NCI-H2196 treated with DMSO at 0.1 percent for 48 hours (cell line): Measurements from ENCODE around the gene RHBDL2.
A peak's percentile ranks its signal among the peaks of the same experiment; 100 is the strongest.
"Not testable (repeated sequence)": the region's sequence is repeated elsewhere in the genome, so short reads cannot be mapped to it uniquely, and the experiment has no call there.

Experiments
- DNase-seq: peaks from one replicate; lab custom pipeline; 2025; ENCODE audit not compliant: unreplicated experiment; lab: John Stamatoyannopoulos, UW

The RHBDL2 gene

DNA sequence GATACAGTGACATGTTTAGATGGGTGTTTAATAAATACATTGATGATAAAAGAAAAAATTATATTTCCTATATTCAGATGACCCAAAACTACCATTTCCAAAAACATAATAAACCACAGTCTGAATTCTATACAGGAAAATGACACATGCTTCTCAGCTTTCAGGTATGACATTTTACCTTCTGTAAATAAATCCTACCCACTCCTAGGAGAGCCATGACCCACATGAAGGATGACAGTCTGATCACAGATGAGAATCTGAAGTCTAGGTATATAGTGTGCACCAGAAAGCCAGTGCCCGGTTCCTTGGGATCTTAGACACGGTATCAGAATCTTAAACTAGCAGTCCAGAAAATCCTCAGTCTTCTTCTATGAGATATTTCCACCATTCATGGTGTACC lies 56.5 kb downstream of the RHBDL2 start:
- no peak for DNase-seq

DNA sequence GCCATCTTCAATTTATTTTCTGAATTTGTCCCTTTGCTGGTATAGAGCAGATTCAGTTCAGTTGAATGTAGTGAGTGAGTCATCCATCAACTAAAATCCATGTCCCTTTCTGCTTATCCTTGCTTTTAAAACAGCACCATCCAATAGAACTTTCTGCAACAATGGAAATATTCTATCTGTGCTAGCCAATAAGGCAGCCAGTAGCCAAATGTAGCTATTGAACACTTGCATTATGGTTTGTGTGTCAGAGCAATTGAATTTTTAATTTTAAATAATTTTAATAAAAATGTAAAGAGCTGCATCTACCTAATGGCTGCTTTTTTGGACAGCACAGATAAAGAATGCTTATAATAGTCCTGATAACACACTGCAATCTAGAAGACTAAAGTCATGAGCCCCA lies 60.1 kb downstream of the RHBDL2 start, which contains the start of gene GJA9:
Gene GJA9, minus strand, starts transcription at position 101 of the 400 bp plus-strand sequence. CDS start 5,489 bp downstream, outside the sequence.
- no peak for DNase-seq

GRCh38 chr1:38875811-38876210 lies 65.8 kb downstream of the RHBDL2 start:
- DNase-seq: no peak

DNA sequence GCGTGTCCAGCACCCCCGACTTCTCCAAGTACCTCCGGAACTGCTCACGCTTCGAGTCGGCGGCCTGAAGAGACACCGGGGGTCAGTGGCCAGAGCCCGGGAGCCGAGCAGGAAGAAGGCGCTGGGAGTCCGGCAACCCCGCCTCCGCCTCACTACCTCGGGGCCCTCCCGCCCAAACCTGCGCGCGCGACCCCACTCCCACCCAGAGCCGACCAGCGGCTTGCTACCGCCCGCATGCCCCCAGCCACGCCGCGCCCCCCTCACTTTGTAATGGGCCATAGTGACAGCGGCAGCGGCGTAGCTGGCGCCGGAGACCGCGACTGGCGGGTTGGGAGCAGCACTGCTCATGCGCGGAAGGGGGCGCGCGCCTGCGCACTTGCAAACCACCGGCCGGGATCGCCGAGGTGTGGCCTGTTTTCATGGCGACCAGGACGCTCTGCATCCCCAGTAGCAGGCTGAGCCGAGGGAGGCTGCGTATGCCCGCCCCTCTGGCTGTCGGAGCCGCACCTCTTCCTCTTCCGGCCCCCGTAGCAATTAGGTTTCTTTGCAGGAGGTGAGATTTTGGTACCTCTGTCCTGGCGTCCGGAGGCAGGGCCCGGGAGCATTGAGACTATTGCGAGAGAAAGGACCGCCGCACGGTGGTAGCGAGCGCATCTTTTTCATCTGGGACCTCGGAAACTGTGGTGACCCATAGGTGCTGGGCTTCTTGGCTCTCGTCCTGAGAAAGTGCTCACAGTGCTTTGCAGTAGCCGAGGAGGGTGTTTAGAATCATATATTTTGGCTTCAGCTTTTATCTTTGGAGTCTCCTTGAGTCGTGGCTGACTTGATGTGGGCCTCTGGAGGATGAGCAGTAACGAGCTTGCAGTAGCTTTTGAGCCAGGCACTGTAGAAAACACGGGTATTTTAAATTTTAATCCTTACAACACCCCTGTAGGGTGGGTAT lies 68.3 kb downstream of the RHBDL2 start, which contains the start of gene MYCBP:
Gene MYCBP, minus strand, starts transcription at position 322 of the 943 bp plus-strand sequence. Its CDS starts 43 bp downstream, at position 279.
- DNase-seq: peak; percentile 93

GRCh38 chr1:38872401-38873026 lies 69.1 kb downstream of the RHBDL2 start:
- no peak for DNase-seq

DNA sequence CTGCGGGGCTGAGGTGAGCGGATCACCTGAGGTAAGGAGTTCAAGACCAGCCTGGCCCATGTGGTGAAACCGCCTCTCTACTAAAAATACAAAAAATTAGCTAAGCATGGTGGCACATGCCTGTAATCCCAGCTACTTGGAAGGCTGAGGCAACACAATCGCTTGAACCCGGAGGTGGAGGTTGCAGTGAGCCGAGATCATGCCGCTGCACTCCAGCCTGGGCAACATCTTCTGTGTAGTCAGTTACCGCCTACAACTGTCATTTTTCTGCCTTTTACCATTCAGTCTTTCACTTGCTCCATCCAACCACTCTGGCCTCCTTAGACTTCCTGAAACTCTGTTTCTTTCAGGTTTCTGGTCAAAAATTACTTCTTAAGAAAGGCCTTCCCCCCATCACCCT lies 70.6 kb downstream of the RHBDL2 start:
- DNase-seq: no peak

DNA sequence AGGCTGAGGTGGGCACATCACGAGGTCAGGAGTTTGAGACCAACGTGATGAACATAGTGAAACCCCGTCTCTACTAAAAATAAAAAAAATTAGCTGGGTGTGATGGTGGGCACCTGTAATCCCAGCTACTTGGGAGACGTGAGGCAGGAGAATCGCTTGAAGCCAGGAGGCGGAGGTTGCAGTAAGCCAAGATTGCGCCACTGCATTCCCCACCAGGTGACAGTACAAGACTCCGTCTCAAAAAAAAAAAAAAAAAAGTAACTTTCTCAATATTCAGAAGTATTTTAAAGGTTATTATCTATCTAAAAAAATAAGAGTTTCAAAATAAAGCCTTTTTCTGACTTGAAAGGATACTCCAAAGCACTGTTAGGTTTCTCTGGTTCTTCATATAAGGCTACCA lies 74.4 kb downstream of the RHBDL2 start:
- no peak for DNase-seq

GRCh38 chr1:38865112-38865715 lies 76.4 kb downstream of the RHBDL2 start:
- no peak for DNase-seq

DNA sequence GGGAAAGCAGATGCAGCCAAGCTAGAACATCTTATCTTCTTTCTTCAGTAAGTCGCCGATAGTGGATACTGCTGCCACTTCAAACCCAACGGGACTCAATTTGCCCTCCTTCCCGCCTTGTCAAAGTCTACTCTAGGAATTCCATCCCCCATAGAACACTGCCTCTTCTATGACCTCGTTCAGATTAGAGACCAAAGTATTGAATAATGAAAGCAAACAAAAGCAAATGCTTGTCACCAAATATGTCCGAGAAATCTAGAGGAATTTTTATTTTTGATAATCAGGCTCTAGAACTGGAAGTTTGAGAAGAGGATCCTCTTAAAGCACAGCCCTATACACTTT lies 81.2 kb downstream of the RHBDL2 start:
- no peak for DNase-seq

- DNase-seq: peak; percentile 95
Measured at GRCh38 chr1:38859561-38860453, 81.8 kb downstream of the RHBDL2 start, which contains the start of gene RRAGC. Gene RRAGC (minus strand): TSS chr1:38859772. CDS start chr1:38859646, 126 bp downstream.

GRCh38 chr1:38858833-38859560 lies 82.6 kb downstream of the RHBDL2 start:
- no peak for DNase-seq

DNA sequence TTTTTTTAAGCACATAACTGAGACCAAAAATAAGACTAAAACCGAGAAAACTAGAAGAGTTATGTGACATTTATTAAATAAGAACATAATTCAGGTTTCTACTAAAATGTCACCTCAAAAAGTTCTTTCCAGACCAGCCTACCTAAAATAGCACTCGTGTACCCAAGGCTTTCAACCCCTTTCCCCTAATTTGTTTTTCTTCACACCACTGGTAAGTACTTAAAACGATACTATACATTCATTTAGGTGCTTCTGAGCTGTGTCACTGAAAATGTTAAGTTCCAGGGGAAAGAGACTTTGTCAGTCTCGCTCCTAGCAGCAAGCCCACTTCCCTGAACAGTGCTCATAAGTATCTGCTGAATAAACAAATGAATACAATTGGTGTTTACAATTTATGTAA lies 88.8 kb downstream of the RHBDL2 start:
- no peak for DNase-seq

DNA sequence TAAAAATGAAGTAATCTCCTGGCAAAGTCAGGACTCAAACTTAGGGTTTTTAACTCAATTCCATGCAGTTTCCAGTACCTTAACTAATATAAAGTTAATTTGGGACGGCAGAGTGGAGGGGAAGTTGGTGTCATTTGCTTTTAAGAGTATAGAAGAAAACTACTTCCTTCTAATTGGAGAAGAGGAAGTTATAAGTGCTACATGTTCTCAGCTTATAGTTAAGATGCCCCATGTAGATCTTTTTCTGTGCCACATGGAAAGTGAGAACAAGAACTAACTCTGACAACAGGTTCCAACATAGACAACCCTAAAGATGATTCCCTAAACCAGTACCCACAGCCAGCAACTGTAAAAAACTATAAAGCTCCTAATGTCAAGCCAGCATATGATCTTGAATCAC lies 93.6 kb downstream of the RHBDL2 start:
- no peak for DNase-seq

- DNase-seq: no peak
Measured at GRCh38 chr1:38846210-38846609, 95.4 kb downstream of the RHBDL2 start.

DNA sequence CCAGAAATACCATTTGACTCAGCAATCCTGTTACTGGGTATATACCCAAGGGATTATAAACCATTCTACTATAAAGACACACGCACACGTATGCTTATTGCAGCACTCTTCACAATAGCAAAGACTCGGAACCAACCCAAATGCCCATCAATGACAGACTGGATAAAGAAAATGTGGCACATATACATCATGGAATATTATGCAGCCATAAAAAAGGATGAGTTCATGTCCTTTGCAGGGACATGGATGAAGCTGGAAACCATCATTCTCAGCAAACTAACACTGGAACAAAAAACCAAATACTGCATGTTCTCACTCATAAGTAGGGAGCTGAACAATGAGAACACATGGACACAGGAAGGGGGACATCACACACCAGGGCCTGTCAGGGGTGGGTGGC lies 96.5 kb downstream of the RHBDL2 start:
- DNase-seq: not testable (repeated sequence)

DNA sequence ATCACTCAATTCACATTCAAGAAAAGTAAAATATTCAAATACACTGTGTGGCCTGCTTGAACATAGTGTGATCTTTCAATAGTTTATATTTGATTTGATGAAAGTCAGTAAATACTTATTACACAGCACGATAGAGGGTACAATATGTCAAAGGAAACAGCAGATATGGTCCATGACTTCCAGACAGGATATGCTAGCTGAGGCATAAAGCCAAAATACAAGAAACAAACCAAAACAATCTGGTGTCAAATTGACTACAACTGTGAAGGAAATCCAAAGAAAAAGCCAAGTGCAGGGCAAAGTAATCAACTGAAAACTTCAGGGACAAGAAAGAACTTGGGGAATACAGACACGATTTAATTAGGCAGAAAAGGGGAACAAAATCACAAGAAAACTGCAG lies 101.3 kb downstream of the RHBDL2 start:
- no peak for DNase-seq

GRCh38 chr1:38839363-38839762 lies 102.3 kb downstream of the RHBDL2 start:
- no peak for DNase-seq

- not testable (repeated sequence) for DNase-seq
Measured at GRCh38 chr1:38836316-38836715, 105.3 kb downstream of the RHBDL2 start.
